Lung microvascular endothelial cell (primary cell): ENCODE data around the gene RUNX1. TPM values are rescaled to one million over a fixed set of nuclear protein-coding genes. Genes with fewer than 3 reads are reported as not detected.

Source experiments
- DNase-seq, 2 donors: peaks; one replicate each; pipeline versions ENCODE4 v3.0.0 to v3.0.0-alpha.2; 2010; ENCODE audit warnings: low read depth in 2 of 2
- total RNA-seq: library from RNA; depleted of rRNA; stranded (reverse); fragments of >200 nt; gene quantifications from 2 replicates; pipeline ENCODE4 v1.2.1, GENCODE V29; 2014

The RUNX1 gene
- total RNA-seq, 1 donor from 2014 or later: 0.20 TPM

- no peak for DNase-seq
Measured at GRCh38 chr21:34791776-34792503, 257.2 kb downstream of the RUNX1 start.

- no peak for DNase-seq
Measured at GRCh38 chr21:34790834-34791233, 258.3 kb downstream of the RUNX1 start.

DNA sequence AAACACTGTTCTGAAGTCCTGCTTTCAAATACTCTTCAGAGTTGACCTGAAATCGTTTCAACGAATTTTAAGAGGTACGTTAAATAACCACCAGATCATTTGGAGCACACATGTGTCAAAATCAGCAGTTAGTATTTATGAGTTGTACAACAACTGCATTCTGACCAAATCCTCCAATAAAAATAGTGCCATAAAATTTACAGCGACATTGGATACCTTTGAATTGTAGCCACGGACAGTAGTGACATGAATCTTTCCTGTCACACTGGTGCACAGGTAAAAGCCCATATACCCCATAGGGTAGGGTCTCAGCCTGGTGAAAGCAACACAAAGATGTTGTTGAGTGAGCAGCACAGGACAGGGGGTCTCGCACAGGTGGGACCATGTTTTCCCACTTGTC lies 258.8 kb downstream of the RUNX1 start:
- no peak for DNase-seq

GRCh38 chr21:34788879-34789278 lies 260.2 kb downstream of the RUNX1 start:
- no peak for DNase-seq

- DNase-seq: no peak
Measured at GRCh38 chr21:34783815-34784214, 265.3 kb downstream of the RUNX1 start.

GRCh38 chr21:34782506-34783360 lies 266.4 kb downstream of the RUNX1 start:
- DNase-seq: peak in 1 of 2 donors; percentile 49

DNA sequence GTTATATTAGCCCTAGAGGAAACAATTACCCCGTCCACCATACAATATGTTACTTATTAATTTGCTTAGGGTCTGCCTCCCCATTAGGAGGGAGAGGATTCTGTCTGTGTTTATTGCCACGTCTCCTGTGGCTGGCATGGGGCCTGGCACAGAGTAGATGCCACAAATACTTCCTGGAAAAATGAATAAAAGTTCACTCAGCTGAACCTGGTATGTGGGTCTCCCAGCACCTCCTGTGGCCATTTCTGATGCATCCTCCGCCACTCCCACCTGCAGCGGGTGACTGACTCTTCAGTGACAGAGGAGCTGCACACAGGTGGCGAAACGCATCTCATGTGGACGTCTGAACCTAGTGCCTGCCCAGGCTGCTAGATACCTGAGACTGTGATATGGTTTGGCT lies 267.6 kb downstream of the RUNX1 start:
- DNase-seq: no peak

DNA sequence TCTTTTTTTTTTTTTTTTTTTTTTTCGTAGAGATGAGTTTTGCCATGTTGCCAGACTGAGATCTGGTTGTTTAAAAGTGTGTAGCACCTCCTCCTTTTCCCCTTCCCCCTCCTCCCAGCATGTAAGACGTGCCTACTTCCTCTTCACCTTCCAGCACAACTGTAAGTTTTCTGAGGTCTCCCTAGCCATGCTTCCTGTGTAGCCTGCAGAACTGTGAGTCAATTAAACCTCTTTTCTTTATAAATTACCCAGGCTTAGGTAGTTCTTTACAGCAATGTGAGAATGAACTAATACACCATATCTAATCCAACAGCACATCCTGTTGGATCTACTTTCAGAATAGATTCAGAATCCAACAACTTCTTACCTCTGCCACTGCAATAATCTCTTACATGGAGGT lies 269.2 kb downstream of the RUNX1 start:
- no peak for DNase-seq

DNA sequence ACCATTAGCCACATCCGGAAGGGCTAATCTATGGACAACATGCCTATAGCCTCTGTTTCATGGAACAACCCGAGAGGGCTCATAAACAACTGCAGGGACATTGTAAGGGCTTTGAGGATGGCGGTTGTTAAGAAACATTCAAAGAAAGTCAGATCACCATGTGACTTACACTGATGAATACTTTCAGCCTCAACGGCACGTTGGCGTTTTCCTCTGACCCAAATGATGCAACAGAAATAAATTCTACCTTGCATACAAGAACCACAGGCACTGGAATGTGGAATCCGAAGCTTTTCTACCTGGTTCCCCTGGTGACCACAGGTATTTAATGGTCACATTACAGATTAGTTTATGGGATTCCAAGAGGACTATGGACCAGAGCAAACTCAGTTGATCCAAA lies 273.3 kb downstream of the RUNX1 start:
- no peak for DNase-seq

DNA sequence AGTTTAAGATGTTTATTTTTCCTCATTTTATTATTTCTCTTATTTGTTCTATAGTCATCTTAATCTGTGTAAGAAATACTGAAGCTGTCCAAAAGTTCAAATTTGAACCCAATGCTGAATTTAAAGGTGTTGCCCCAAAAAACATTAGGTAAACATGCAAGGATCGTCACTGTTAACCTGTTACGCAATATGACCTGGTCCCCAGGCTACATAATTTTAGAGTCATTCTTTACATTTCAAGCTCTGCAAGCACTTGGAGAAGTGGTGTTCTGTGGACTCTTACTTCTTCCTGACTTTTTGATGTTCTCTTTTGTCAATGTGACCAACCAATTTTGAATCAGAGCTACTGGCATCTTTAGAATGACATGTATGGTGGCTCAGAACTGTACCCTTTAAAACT lies 274.4 kb downstream of the RUNX1 start:
- no peak for DNase-seq

GRCh38 chr21:34771512-34772028 lies 277.5 kb downstream of the RUNX1 start:
- DNase-seq: peak; percentile 68 to 77

GRCh38 chr21:34770576-34770975 lies 278.5 kb downstream of the RUNX1 start:
- DNase-seq: no peak

DNA sequence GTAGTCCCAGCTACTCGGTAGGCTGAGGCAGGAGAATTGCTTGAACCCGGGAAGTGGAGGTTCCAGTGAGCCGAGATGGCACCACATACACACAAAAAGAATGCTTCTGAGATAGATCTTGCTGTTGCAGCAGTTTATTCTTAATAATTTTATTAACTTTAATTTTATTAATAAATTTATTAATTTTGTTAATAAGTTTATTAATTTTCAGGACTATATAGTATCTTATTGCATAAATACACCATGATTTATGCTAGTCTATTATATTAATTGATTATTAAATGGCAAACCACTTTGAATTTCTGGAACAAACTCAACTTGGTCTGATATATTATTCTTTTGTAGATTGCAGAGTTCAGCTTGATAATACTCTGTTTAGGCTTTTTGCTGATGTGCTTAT lies 280.8 kb downstream of the RUNX1 start:
- no peak for DNase-seq

- no peak for DNase-seq
Measured at GRCh38 chr21:34766862-34767261, 282.2 kb downstream of the RUNX1 start.

GRCh38 chr21:34765619-34766018 lies 283.5 kb downstream of the RUNX1 start:
- DNase-seq: no peak

- no peak for DNase-seq
Measured at GRCh38 chr21:34764715-34765284, 284.3 kb downstream of the RUNX1 start.

- DNase-seq: no peak
Measured at GRCh38 chr21:34762786-34763185, 286.3 kb downstream of the RUNX1 start.

GRCh38 chr21:34761758-34762330 lies 287.3 kb downstream of the RUNX1 start:
- no peak for DNase-seq

GRCh38 chr21:34754690-34755647 lies 294.1 kb downstream of the RUNX1 start:
- no peak for DNase-seq

DNA sequence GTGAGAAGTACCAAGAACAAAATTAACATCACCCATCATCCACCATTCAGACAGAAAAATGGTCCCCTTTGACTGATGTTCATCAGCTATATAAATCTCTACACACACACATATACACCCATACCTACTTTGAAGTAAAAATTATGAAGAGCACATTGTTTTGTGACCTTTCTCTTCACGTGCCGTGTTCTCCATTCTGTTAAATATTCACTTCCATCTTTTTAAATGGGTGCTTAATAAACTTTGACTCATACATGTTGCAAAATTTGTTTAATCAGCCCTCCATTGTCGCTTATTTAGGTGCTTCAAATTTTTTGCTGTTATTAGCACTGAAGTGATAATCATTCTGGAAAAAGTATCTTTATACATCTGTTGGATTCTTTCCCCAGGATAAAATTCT lies 300.2 kb downstream of the RUNX1 start:
- DNase-seq: no peak
